Calu3 (cell line): ENCODE data around the gene MOCS1. TPM values are rescaled to one million over a fixed set of nuclear protein-coding genes. Genes with fewer than 3 reads are reported as not detected.
A peak's percentile ranks its signal among the peaks of the same experiment; 100 is the strongest.

Experiments used
- BruUV-seq: library from RNA; stranded (reverse); fragments of 400-500 nt; replicated peaks from 2 replicates; lab custom pipeline; 2021; lab: Mats Ljungman, UMichigan
- CTCF ChIA-PET: fragments of 300-600 bp; sonication (Branson Sonifier 250); formaldehyde crosslinking; loops from one replicate; lab custom pipeline; 2022; ENCODE audit warnings: antibody characterized with exemption; lab: Charles Lee
- DNase-seq: peaks from one replicate; pipeline ENCODE4 v3.0.0; 2022
- H3K27ac Mint-ChIP-seq: one replicate; pipeline ENCODE4 v1.8.0; 2022; ENCODE audit warnings: mixed read lengths; ENCODE audit not compliant: unreplicated experiment
- H3K27me3 Mint-ChIP-seq: one replicate; pipeline ENCODE4 v1.8.0; 2022; ENCODE audit warnings: mixed read lengths; ENCODE audit not compliant: unreplicated experiment
- H3K36me3 Mint-ChIP-seq: one replicate; pipeline ENCODE4 v1.8.0; 2022; ENCODE audit warnings: mild to moderate bottlenecking, moderate library complexity, mixed read lengths; ENCODE audit not compliant: insufficient read depth, unreplicated experiment
- H3K4me1 Mint-ChIP-seq: one replicate; pipeline ENCODE4 v1.8.0; 2022; ENCODE audit warnings: mild to moderate bottlenecking, low read depth, mixed read lengths; ENCODE audit not compliant: unreplicated experiment
- H3K4me3 Mint-ChIP-seq: one replicate; pipeline ENCODE4 v1.8.0; 2022; ENCODE audit warnings: mild to moderate bottlenecking, low read depth, moderate library complexity, mixed read lengths; ENCODE audit not compliant: unreplicated experiment
- H3K9me3 Mint-ChIP-seq: one replicate; pipeline ENCODE4 v1.8.0; 2022; ENCODE audit warnings: low read depth, mixed read lengths; ENCODE audit not compliant: unreplicated experiment
- CTCF ChIP-seq: fragments of 200-600 bp; IDR thresholded peaks from one replicate; pipeline ENCODE4 v1.8.0; 2022; ENCODE audit warnings: antibody characterized with exemption; ENCODE audit not compliant: unreplicated experiment
- intact Hi-C: fragments of 100-400 bp; cut with micrococcal nuclease; formaldehyde crosslinking; loops from one replicate; pipeline ENCODE4 v1.10.0; 2022; ENCODE audit not compliant: unreplicated experiment
- total RNA-seq: library from RNA; stranded (reverse); gene quantifications from 2 replicates; pipeline ENCODE4 v1.2.3, GENCODE V29; 2022

MOCS1 gene
- total RNA-seq, 1 experiment from 2014 or later, result 2.5 TPM

GRCh38 chr6:39891976-39892375 lies 42.3 kb downstream of the MOCS1 start:
- no peaks in the 10 kb centered on the region for H3K36me3 Mint-ChIP-seq
- intact Hi-C loops, result loop anchor here (1.0 to 5.0 kb wide), 3 partner anchors 515 to 545 kb away; no protein-coding TSS in a partner anchor
- CTCF ChIA-PET, result interaction anchor here (0.5 kb wide), 1 partner anchor 525 kb away, joined by 3 read pairs; no protein-coding TSS in a partner anchor
- no peak for DNase-seq
- peaks cover 37% of the 10 kb centered on the region for H3K27me3 Mint-ChIP-seq
- no peak for TF ChIP-seq CTCF
- no peaks in the 10 kb centered on the region for H3K9me3 Mint-ChIP-seq
- H3K4me3 Mint-ChIP-seq, result no peak overlapping the region
- H3K4me1 Mint-ChIP-seq, result no peaks in the 10 kb centered on the region
- no TSS peak for BruUV-seq
- no peak overlapping the region for H3K27ac Mint-ChIP-seq

GRCh38 chr6:39891353-39891752 lies 42.9 kb downstream of the MOCS1 start:
- DNase-seq, result no peak
- no peak for TF ChIP-seq CTCF
- intact Hi-C loops, result loop anchor here (5.0 kb wide), 2 partner anchors 529 to 544 kb away; no protein-coding TSS in a partner anchor
- H3K4me1 Mint-ChIP-seq, result no peaks in the 10 kb centered on the region
- CTCF ChIA-PET, result interaction anchor here (0.6 to 0.7 kb wide), 2 partner anchors 29 to 179 kb away, joined by 3 to 4 read pairs; no protein-coding TSS in a partner anchor
- no peak overlapping the region for H3K27ac Mint-ChIP-seq
- no TSS peak for BruUV-seq
- H3K36me3 Mint-ChIP-seq, result no peaks in the 10 kb centered on the region
- no peaks in the 10 kb centered on the region for H3K9me3 Mint-ChIP-seq
- peaks cover 32% of the 10 kb centered on the region for H3K27me3 Mint-ChIP-seq
- H3K4me3 Mint-ChIP-seq, result no peak overlapping the region

GRCh38 chr6:39889229-39889628 lies 45.0 kb downstream of the MOCS1 start:
- intact Hi-C loops, result no loop called here
- DNase-seq, result no peak
- no peaks in the 10 kb centered on the region for H3K9me3 Mint-ChIP-seq
- no TSS peak for BruUV-seq
- no peak overlapping the region for H3K4me3 Mint-ChIP-seq
- CTCF ChIA-PET, result no interaction called here
- no peaks in the 10 kb centered on the region for H3K36me3 Mint-ChIP-seq
- TF ChIP-seq CTCF, result no peak
- no peaks in the 10 kb centered on the region for H3K4me1 Mint-ChIP-seq
- no peak overlapping the region for H3K27ac Mint-ChIP-seq
- peaks cover 53% of the 10 kb centered on the region for H3K27me3 Mint-ChIP-seq

GRCh38 chr6:39887692-39888450 lies 46.4 kb downstream of the MOCS1 start:
- H3K27ac Mint-ChIP-seq, result no peak overlapping the region
- H3K9me3 Mint-ChIP-seq, result no peaks in the 10 kb centered on the region
- H3K36me3 Mint-ChIP-seq, result no peaks in the 10 kb centered on the region
- no peak overlapping the region for H3K4me3 Mint-ChIP-seq
- no peak for TF ChIP-seq CTCF
- intact Hi-C loops, result no loop called here
- BruUV-seq, result no TSS peak
- DNase-seq, result peak; percentile 40
- peaks cover 66% of the 10 kb centered on the region for H3K27me3 Mint-ChIP-seq
- CTCF ChIA-PET, result interaction anchor here (0.6 kb wide), 1 partner anchor 304 kb away, joined by 4 read pairs; no protein-coding TSS in a partner anchor
- no peaks in the 10 kb centered on the region for H3K4me1 Mint-ChIP-seq
